TTC549 (cell line): ENCODE results near the gene LMF2.
"Not testable (repeated sequence)": the region's sequence is repeated elsewhere in the genome, so short reads cannot be mapped to it uniquely, and the experiment has no call there.

Experiments used
- FAIRE-seq: peaks from 2 replicates; lab custom pipeline; 2012; peaks lifted over from hg19 to GRCh38; lab: Jason Lieb, UNC

Gene LMF2

DNA sequence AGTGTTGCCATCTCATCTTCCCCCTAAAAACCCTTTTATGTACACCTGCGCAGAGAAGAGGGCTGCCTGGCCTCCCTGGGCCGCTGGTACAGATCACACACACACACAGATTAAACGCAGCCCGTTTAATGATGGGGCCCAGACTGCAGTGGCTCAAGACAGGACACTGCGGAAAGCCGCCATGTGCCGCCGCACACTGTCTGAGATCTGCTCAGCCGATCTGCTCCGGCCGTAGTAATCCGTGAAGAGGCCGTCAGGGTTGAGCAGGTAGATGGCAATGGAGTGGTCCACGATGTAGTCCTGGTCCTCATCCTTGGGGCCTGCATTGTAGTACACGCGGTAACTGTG is 15.9 kb upstream of the LMF2 start:
- FAIRE-seq = no peak

DNA sequence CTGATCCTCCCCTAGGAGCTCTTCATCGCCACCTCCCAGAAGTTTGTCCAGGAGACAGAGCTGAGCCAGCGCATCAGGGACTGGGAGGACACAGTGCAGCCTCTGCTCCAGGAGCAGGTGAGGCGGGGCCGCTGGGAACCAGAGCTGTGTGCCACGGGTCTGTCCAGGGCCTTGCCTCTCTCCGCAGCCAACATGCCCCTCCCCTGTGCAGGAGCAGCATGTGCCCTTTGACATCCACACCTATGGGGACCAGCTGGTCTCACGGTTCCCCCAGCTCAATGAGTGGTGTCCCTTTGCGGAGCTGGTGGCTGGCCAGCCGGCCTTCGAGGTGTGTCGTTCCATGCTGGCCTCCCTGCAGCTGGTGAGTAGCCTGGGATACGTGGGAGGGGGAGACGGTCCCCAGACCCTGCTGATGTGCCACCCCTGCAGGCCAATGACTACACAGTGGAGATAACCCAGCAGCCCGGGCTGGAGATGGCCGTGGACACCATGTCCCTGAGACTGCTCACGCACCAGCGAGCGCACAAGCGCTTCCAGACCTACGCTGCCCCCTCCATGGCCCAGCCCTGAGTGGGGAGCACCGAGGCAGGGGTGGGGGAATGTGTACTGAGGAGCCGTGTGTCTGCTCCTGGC is 15.4 kb upstream of the LMF2 start:
- FAIRE-seq = no peak

DNA sequence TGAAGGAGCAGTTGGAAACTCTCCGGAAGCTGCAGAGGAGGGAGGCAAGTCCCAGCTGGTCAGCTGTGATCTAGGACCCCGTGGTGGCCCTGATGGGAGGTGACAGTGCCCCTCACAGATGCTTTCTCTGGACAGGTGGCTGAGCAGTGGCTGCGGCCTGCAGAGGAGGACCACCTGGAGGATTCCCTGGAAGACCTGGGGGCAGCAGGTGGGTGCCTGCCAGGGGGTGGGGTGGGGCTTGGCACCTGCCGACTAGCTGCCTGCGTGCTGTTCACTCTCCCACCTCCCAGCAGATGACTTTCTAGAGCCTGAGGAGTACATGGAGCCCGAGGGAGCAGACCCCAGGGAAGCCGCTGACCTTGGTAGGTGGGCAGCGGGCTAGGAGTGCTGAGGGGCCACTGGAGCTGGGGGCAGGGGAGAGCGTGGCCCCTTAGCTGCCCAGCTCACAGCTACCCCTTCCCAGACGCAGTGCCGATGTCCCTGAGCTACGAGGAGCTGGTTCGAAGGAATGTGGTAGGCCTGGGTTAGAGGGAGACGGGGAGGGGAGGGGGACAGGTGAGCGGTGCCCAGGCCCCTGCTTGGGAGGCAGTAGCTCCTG is 14.8 kb upstream of the LMF2 start:
- no peak for FAIRE-seq

DNA sequence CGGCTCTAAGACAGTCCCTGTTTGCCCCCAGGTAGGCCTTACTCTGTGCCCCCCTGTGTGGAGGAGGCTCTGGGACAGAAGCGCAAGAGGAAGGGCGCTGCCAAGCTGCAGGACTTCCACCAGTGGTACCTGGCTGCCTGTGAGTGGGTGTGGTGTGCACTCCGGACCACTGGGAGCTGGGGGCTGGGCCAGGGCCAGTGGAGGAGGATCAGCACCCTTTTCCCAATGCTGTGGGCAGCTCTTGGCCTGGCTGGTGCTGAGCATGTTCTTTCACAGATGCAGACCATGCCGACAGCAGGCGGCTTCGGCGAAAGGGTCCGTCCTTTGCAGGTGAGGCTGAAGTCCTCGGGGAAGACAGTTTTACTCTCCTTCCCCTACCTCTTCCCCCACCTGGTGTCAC is 14.2 kb upstream of the LMF2 start:
- no peak for FAIRE-seq

DNA sequence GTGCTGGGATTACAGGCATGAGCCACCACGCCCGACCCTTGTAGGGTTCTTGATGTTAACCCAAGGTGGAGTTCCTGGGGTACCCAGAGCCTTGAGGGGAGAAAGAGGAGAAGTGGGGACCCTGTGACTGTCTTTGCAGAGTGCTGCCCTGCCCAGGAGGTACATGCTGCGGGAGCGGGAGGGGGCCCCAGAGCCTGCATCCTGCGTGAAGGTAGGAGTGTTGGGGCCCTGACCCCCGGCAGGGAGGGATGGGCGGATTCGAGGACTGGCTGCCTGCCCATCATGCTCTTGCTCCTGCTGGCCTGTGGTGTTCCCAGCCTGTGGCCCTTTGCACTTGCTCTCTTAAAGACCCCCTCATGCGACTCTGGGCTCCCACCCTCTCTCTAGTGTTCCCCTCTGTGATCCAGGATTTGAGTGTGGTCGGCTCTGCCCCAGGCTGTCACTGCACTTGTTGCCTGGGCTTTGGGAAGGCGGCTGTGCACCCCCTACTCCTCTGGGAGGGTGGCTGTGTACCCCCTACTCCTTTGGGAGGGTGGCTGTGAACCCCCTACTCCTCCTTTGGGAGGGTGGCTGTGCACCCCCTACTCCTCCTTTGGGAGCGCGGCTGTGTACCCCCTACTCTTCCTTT is 13.4 kb upstream of the LMF2 start:
- no peak for FAIRE-seq

DNA sequence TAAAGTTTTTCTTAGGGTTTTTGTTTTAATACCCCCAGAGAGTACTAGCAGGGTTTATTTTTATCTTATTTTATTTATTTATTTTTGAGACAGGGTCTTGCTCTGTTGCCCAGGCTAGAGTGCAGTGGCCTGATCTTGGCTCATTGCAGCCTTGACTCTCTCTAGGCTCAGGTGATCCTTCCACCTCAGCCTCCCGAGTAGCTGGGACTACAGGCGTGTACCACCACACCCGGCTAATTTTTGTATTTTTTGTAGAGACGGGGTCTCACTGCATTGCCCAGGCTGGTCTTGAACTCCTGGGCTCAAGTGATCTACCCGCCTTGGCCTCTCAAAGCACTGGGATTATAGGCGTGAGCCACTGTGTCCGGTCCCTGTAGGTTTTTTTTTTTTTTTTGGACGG is 12.7 kb upstream of the LMF2 start:
- FAIRE-seq = not testable (repeated sequence)

DNA sequence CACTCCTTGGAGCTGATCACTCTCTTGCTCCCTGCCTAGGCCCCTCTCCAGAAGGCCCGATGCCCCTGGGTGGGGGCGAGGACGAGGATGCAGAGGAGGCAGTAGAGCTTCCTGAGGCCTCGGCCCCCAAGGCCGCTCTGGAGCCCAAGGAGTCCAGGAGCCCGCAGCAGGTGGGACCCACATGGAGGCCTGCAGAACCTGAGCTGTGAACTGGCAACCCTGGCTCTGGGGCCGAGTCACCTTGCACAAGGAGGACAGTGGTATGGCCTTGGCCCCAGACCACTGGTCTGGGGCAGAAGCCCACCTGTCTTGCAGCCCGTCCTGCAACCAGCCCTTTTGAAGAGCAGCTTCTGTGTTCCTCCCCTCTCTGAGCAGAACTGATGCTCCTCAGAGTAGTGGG is 11.6 kb upstream of the LMF2 start:
- no peak for FAIRE-seq

DNA sequence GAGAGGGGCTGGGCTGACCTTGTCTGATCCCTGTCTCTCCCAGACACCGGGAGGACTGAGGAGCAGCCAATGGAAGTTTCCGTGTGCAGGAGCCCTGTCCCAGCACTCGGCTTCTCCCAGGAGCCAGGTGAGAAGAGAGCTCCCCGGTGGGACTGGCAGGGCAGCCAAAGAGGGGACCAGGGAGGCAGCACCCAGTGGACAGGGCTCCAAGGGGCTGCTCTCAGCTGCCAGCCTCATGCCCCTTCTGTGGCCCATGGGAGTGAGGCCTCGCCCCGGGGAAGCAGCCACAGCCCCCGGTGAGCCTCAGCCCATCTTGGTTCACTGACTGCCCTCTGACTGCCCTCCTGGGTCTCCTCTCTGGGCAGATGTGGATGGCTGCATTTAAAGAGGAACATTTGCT is 11.1 kb upstream of the LMF2 start:
- FAIRE-seq = no peak

DNA sequence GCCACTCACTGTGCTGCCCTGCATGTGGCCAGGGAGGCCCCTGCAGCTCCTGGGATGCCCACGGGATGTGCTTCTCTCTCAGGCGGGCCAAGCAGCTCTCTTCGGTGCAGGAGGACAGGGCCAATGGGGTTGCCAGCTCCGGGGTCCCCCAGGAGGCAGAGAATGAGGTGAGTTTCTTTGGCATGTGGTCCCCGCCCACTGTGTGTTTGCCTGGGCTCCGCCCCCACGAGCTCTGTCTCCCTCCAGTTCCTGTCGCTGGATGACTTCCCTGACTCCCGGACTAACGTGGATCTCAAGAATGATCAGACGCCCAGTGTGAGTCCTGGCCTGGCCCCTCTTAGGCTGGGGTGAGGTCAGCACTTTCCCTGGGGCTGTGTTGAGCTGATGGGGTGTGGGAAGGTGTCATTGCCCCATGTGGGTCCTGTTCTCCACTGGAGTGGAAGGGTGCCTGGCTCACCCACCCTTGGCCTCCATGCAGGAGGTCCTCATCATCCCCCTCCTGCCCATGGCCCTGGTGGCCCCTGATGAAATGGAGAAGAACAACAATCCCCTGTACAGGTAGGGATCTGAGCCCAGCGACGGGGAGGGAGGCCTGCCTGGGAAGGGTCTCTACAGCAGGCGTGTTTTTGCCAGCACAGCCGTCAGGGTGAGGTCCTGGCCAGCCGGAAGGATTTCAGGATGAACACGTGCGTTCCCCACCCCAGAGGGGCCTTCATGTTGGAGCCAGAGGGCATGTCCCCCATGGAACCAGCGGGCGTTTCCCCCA is 10.2 kb upstream of the LMF2 start:
- no peak for FAIRE-seq

DNA sequence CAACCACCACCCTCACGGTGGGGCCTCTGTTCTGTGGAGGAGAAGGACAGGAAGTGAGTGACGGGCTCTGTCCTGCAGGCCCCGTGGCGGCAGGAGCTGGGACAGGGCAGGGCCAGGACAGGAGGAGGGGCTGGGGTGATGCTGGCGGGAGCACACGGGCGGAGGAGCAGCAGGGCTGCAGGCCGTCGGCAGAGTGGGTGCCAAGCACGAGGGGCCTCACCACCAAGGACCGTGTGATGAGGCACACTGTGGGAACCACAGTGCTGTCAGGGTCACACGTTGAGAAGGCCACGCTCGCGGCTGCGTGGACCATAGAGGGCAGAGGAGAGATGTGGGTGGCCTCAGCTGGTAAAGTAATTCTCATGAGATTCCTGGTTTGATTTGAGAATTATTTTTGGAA is 9.4 kb upstream of the LMF2 start:
- no peak for FAIRE-seq

DNA sequence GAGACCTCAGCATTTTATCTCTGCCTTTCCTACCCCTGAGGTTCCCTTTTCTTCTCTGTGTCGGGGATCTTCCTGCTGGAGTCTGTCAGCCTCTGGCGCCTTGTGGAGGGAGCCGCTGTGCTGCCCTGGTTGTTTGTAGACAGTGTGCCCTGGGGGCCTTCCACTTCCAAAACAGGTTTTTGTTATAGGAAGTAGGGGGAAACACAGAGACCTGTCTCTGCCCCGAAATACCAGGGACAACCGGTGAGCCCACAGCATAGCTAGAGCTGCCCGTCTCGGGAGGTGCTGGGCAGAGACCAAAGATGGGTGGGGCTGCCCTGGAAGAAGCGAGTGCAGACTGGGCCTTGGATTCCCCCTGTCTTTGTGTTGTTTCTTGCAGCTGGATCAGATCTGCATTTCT is 8.6 kb upstream of the LMF2 start:
- no peak for FAIRE-seq

DNA sequence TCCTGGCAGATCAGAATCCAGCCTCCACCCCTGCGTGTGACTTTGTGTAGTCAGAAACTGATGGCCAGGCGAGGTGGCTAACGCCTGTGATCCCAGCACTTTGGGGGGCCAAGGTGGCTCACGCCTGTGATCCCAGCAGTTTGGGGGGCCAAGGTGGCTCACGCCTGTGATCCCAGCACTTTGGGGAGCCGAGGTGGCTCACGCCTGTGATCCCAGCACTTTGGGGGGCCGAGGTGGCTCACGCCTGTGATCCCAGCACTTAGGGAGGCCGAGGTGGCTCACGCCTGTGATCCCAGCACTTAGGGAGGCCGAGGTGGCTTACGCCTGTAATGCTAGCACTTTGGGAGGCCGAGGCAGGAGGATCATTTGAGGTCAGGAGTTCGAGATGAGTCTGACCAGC is 5.7 kb upstream of the LMF2 start:
- no peak for FAIRE-seq

DNA sequence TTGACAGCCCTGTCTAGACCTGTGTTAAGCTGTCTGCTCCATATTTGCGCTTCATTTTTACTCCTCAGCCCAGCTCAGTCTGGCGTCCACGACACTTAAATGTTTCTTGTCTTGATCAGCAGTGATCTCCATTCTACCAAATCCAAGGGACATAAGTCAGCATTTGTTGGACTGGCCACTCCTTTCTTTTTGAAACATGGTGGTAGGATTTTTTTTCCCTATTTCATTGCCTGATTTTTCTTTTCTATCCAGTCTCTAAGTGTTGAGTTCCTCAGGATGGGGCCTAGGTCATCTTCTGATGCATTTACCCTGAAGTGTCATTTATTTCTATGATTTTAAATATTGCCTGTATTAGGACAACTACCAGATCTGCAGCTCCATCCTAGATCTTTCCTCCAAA is 1.4 kb upstream of the LMF2 start:
- no peak for FAIRE-seq

DNA sequence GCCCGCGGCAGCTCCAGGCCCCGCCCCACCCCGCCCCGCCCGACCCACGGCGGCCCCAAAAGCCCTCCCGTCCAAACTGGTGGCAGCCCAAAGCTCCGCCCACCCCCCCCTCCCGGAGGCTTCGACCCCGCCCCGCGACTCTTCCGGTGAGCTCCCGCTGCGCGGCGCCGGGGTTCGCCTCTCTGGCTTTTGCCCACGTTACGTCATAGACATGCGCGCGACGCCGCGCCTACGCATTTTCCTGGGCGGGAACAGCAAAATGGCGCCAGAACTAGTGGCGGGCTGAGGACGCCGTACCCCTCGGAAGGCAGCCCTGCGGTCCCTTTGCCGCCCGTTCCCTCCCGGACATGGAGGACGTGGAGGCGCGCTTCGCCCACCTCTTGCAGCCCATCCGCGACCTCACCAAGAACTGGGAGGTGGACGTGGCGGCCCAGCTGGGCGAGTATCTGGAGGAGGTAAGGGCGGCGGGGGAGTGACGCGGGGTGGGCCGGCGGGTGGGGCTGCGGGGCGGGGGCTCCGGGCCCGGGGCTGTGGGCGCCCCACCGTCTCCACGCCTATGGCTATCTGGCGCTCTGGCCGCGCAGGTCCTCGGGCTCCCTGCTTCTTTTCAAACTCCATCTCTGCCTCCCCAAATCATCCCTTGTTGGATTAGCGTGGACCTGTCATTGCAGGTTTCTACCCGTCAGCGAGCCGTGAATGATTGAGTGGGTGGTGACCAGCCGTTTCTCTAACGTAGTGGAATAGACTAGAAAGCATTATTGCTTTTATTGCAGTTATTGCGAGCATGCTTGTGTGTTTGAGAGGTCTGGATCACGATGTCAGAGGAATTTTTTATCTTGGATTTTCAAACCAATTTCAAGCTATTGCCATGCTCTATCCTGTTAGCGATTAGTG is 736 bp upstream of the LMF2 start, which contains the start of gene NCAPH2:
NCAPH2 (plus strand) TSS at position 234 of the 894 bp plus-strand sequence; CDS start at position 348, 114 bp downstream.
- no peak for FAIRE-seq

DNA sequence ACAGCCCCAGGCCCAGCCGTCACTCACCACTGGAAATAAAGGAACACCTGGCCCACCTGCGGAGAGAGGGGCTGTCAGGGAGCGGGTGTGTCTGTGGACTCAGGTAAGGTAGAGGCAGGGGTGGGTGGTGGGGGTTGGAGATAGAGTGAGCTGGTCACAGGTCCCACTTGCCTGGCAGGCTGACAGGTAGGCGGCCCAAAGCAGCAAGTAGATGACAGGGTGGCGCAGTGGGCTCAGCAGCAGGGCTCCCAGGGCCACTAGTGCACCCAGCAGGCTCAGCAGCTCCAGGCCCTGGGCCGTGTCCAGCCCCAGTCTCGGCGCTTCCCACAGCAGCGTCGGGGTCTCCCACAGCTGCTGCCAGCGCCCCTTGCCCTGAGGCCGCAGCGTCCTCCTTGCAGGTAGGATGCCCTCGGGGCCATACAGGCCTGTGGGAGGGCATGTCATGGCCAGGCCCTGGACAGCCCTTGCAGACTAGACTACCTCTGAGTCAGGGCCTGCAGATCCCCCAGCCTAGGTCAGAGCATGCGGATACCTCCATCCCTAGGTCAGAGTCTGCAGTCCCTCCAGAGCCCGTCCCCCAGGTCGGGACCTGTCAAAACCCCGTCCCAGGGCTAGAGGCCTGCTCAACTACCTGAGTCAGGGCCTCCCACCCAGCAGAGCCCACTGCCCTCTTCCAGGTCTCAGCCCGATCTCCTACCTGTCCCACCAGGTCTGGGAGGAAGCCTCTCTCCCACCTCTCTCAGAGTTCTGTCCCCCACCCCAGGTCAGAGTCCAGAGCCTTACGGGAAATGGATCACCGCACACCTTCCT is 686 bp downstream of the LMF2 start:
- FAIRE-seq = no peak

DNA sequence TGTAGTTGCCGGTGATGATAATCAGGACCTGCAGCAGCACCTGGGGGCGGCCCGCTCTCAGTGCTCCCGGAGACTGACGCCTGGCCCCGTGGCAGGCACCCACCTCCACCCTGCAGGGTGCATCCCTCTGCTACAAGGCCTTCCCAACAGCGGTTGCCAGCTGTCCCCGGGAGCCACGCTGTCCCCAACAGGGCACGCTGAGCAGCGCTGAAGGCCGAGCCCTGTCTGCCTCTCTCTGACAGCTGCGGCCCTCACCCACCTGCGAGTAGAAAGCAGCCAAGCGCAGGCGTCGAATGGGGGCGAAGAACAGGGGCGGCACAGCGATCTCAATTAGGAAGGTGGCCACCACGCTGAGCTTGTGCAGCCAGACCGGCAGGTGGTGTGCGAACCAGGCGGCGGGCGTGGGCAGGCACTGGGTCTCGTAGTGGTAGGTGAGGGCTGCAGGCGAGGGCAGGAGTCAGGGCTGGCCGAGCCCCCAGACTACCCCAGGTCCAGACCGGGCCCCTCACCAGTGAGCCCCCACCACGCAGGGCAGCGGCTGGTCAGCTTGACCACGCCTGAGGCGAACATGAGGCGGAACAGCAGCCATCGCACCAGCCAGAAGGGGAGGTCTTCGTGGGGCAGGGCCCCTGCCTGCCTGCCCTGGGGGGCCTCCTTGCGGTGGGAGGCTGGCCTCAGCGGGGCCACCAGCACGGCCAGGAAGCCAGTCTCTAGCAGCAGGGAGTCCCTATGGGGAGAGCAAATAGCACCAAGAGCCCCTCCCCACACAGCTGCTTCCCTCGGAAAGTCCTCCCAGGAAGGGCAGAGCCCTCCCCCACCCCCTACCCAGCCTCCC is 1.5 kb downstream of the LMF2 start:
- FAIRE-seq = no peak

DNA sequence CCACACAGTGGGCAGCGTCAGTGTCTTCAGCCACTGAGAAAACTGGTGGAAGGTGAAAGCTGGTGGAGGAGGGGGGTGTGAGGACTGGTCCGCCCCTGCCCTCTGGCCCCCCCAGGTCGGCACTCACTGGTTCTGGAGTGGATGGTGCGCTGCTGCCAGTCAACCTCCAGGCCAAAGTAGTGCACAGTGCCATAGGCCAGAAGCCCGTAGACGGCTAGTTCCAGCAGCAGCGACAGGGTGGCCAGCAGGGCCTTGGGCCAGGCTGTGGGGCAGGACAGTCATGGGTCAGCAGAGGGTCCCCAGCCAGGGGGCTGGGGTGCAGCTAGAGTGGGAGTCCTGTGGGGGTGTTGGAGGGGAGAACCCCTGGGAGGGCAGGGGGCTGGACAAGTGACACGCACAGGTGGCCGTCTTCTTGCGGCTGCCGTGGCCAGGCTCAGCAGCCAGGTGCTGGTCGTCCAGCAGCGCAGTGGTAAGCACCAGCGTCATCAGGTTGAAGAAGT is 2.2 kb downstream of the LMF2 start:
- FAIRE-seq = no peak

DNA sequence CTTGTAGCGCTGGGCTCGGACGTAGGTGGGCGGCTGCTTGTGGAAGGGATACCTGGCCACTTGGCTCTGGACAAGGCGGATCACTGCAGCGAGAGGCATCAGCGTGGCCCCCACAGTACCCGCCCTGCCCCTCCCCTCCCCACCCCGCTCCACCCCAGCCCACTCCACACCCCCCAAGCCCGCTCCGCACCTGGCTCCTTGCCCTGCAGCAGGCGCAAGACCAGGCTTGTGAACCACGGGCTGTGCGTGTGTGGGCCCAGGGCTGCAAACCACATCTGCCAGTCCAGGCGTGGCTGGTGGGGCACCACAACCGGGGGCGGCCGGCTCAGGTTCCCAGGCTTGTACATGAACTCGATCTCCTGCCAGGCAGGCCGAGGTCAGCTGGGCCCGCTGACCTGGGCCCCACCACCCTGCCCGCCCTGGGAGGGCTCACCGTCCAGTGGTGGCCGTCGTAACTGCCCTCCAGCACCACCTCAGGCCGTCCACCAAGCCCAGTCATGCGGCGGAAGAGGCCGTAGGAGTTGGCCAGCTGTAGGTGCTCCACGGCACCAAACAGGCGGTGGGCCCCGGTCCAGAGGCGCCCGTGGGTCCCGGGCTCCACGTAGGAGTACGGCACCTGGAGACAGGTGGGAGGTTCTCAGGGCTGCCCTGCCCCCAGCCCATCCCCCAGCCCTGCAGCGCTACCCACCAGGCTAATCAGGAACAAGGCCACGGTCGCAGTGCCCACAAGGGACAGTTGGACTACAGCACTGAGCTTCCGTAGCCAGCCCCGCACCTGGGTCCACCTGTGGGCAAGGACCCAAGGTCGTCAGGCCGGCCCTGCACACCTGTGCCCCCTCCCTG is 2.9 kb downstream of the LMF2 start:
- no peak for FAIRE-seq

DNA sequence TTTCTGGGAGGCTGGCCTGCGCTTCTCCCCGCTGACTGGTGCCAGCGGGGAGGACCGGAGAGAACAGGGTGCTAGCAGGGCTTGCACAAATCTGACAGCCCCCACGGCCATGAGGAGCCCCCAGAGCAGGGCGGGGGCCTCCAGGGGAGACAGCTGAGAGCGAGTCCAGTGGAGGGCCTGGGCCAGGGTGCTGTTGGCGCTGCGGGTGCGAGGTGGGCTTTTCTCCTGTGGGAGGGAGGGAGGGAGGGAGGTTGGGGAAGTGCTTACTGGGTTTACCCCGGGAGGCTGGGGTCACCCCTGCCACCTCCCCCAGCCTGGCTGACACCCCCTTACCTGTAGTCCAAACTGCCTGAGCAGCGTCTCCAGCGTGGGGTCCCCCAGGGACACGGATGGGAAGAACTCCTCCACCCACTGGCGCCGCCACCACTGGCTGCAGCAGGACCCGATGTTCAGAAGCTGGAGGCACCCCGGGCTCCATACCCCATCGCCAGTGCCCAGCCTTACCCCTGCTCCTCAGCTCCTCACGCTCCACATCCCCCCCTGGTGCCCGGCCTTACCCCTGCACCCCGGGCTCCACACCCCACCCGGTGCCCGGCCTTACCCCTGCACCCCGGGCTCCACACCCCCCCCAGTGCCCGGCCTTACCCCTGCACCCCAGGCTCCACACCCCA is 3.9 kb downstream of the LMF2 start:
- FAIRE-seq = no peak
